SKM-1 treated with dmso at 0.1 percent for 144 hours (cell line): ENCODE data around the gene SHMT2.
A peak's percentile ranks its signal among the peaks of the same experiment; 100 is the strongest.

Experiments
- DNase-seq: peaks from one replicate; lab custom pipeline; 2025; ENCODE audit not compliant: unreplicated experiment; lab: John Stamatoyannopoulos, UW

The SHMT2 gene

DNA sequence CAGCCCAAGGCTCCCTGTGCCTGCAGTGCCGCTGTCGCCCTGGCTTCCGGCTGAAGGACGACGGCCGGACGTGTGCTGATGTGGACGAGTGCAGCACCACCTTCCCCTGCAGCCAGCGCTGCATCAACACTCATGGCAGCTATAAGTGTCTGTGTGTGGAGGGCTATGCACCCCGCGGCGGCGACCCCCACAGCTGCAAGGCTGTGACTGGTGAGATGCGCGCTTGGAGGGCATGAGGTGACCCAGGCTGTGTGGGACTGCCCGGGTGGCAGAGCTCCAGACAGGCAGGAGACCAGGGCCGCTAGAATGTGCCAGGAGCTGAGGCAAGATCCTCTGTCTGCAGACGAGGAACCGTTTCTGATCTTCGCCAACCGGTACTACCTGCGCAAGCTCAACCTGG is 32.6 kb upstream of the SHMT2 start:
- no peak for DNase-seq

DNA sequence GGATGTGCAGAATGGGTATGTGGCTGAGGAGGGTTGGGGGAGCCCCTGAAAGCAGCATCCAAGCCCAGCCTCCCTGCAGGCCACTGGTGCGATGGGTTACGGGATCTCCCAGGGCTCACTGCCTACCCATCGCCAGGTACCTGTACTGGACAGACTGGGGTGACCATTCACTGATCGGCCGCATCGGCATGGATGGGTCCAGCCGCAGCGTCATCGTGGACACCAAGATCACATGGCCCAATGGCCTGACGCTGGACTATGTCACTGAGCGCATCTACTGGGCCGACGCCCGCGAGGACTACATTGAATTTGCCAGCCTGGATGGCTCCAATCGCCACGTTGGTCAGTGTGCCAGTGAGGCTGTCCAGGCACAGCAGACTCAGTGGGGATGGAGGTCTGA is 31.2 kb upstream of the SHMT2 start:
- DNase-seq = no peak

DNA sequence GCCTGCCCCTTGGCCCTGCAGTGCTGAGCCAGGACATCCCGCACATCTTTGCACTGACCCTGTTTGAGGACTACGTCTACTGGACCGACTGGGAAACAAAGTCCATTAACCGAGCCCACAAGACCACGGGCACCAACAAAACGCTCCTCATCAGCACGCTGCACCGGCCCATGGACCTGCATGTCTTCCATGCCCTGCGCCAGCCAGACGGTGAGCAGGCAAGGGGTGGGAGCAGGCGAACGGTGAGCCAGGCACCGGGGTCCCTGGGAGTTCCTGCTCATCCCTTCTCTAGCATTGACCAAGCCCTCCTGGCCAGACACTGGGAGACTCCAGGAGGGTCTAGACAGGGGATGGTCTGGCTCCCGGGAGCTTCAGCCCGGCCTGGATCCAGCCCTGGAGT is 30.3 kb upstream of the SHMT2 start:
- no peak for DNase-seq

DNA sequence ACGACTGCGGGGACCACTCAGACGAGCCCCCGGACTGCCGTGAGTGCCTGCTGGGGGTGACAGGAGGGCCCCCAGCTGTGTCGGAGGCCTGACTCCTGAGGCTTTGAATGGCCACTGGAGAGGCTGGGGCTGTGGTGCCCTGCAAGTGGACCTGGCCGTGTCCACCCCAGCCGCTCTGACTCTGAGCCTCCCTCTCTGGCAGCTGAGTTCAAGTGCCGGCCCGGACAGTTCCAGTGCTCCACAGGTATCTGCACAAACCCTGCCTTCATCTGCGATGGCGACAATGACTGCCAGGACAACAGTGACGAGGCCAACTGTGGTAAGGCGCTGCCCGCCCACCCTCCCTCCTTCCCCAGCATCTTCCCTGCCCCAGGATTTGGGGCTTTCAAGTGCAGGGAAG is 29.0 kb upstream of the SHMT2 start:
- DNase-seq = no peak

DNA sequence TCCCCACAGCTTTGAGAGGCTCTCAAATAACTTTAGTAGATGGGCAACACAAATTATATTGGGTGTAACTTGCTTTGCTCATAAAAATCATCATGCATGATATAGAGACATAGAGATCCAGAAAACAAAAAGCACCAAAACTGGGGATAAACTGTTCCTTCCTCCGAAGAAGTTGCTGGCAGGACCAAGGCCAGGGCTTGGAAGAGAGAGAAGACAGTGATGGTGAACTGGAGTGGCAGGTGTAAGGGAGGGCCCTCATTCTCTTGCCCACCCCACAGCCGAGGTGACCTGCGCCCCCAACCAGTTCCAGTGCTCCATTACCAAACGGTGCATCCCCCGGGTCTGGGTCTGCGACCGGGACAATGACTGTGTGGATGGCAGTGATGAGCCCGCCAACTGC is 28.3 kb upstream of the SHMT2 start:
- no peak for DNase-seq

DNA sequence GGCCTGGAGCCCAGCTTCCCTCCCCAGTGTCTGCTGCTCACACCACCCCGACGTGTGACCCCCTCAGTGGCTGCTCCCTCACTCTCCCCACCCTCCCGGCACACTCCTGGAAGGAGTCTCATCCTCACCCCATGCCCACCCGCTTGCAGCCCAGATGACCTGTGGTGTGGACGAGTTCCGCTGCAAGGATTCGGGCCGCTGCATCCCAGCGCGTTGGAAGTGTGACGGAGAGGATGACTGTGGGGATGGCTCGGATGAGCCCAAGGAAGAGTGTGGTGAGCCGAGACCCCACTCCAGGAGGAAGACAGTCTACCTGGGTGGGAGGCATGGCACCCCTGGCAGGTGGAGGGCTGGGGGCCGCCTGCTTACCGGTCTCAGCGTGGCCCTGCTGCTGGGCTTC is 27.9 kb upstream of the SHMT2 start:
- no peak for DNase-seq

DNA sequence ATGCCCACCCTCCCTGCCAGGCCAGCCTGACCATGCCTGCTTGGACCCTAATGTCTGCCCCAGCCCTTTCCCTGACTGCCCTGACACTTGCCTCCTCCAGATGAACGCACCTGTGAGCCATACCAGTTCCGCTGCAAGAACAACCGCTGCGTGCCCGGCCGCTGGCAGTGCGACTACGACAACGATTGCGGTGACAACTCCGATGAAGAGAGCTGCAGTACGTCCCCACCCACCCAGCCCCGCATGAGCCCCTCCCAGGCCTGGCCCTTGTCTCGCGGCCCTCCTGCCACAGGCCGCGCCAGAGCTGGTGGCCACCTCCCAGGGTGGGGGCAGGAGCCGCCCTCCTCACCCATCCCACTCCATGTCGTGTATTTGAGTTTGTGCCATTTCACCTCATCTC is 27.2 kb upstream of the SHMT2 start:
- no peak for DNase-seq

DNA sequence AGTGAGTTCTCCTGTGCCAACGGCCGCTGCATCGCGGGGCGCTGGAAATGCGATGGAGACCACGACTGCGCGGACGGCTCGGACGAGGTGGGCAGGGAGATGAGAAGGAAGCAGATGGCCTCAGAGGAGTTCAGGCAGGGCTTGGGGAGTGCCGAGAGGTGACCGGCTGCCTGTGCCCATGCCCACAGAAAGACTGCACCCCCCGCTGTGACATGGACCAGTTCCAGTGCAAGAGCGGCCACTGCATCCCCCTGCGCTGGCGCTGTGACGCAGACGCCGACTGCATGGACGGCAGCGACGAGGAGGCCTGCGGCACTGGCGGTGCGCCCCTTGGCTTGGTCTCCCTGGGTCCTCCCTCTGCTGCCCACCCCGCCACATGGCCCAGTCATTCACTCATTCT is 26.3 kb upstream of the SHMT2 start:
- no peak for DNase-seq

DNA sequence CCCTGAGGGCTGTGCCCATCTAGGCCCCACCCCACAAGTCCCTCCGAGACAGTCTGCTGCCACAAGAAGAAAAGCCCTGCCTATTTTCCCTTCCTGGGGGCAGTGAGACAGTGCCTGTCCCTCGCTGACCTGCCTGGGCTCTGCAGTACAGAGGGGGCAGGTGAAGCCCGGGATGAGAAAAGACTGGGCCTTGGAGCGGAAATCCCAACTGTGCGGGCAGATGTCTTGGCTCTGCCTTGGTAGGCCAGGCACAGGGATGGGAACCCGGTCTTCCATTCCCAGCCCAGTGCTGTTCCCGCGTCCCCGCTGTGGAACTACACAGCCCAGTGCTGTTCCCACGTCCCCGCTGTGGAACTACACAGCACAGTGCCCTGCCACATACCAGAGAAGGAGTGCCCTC is 25.7 kb upstream of the SHMT2 start:
- DNase-seq = no peak

DNA sequence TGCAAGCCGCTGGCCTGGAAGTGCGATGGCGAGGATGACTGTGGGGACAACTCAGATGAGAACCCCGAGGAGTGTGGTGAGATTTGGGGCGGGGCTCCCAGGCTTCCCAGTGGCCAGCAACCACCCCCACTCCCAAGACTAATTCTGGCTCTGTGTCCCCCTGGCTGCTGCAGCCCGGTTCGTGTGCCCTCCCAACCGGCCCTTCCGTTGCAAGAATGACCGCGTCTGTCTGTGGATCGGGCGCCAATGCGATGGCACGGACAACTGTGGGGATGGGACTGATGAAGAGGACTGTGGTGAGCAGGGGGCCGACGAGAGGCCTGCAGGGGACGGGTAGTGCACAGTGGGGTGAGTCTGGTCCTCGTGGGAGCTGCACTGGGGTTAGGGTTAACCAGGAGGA is 25.1 kb upstream of the SHMT2 start:
- no peak for DNase-seq

DNA sequence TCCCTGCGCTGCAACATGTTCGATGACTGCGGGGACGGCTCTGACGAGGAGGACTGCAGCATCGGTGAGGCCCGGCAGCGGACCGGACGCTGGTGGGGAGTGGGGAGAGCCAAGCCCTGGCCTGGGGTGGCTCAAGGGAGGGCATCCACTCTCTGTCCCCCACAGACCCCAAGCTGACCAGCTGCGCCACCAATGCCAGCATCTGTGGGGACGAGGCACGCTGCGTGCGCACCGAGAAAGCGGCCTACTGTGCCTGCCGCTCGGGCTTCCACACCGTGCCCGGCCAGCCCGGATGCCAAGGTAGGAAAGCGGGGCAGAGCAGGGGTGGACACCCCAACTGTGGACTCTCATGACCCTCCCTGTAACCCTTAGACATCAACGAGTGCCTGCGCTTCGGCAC is 24.3 kb upstream of the SHMT2 start:
- no peak for DNase-seq

DNA sequence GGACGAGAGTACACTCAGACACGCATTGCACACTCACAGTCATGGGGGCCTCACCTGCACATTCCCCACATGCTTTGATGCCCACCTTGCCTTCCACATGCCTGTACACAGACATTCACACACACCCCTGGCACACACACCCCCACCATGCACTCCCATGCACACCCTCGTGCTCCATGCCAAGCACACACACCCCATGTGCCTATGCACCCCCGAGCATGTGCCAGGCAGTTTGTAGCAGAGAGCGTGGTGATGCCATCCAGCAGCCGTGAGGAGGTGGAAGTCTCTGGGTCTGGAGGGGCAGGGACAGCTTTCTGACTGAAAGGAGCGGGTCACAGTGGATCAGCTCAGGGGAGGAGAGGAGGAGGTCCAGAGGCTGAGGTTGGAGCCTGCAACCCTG is 23.6 kb upstream of the SHMT2 start:
- DNase-seq = no peak

DNA sequence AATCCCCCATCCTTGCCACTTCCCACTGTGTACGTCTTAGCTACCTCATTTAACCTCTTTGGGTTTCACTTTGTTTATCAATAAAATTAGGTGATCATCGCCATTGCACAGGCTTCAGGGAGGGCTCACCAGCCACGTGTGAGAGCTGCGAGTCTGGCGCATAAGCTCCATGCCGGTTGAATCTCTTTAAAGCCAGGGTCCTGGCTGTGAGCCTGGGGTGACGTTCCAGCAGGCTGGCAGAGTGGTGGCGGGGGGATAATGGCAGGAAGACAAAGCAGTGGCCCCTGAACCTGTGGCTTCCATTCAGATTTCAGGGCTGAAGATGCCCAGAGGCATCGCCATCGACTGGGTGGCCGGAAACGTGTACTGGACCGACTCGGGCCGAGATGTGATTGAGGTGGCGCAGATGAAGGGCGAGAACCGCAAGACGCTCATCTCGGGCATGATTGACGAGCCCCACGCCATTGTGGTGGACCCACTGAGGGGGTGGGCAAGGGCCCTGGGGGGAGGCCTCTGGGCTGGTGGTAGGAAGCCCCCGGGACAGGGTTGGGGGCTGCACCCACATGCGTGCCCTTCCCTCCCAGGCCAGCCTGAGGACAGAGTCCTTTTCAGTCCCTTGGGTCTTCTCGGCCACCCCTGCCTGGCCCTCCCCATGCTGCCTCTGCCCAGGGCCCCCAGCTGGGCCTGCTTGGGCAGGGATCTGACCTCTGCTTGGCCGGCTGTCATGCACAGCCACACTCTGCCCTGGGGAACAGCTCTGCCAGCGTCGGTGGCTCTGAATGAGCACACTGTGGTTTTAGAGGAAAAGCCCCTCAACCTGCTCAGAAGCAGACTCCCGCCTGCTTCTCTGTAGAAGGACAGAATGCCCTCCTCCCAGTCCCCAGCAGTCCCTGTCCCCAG is 21.5 kb upstream of the SHMT2 start:
- no peak for DNase-seq

DNA sequence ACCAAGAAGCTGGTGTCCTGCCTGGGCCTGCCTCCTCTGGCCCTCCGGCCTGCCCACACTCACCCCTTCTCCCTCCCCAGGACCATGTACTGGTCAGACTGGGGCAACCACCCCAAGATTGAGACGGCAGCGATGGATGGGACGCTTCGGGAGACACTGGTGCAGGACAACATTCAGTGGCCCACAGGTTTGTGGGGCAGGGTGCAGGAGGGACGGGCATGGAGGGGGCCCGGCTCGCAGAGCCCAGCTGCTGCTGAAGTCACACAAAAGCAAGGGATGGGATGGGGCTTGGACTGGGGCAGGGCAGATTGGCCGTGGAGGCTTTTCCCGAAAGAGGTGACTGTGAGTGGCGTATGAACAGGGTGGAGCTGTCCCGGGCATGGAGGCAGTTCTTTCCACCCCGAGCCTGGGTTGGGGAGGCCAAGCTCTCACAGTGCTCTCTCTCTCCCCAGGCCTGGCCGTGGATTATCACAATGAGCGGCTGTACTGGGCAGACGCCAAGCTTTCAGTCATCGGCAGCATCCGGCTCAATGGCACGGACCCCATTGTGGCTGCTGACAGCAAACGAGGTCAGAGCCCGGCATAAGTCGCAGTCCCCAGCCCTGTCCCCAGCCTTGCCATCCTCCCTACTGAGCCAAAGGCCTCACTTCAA is 20.8 kb upstream of the SHMT2 start:
- no peak for DNase-seq

DNA sequence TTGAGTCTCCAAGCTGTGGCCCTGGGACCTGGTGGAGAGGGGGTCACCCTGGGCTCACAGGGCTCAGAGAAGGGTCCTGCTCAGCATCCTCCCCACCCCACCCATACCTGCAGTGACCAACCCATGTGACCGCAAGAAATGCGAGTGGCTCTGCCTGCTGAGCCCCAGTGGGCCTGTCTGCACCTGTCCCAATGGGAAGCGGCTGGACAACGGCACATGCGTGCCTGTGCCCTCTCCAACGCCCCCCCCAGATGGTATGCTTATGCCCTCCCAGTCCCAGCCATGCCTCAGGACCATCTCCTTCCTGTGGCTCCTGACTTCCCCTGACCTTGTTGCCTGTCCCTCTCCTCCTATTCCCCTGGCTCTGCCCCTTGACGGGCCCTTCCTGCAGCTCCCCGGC is 19.6 kb upstream of the SHMT2 start:
- no peak for DNase-seq

DNA sequence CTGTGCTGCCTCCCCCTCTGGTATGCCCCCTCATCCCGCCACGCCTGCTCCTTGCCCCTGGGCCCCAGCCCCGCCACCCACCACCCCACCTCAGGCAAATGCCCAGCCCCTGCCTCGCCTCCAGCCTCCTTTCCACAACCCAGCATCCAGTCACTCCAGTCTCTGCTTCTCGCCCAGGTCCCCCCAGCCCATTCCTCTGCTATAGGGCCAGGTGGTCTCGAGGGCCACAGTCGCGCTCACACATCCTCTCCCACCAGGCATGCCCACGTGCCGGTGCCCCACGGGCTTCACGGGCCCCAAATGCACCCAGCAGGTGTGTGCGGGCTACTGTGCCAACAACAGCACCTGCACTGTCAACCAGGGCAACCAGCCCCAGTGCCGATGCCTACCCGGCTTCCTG is 19.1 kb upstream of the SHMT2 start:
- no peak for DNase-seq

DNA sequence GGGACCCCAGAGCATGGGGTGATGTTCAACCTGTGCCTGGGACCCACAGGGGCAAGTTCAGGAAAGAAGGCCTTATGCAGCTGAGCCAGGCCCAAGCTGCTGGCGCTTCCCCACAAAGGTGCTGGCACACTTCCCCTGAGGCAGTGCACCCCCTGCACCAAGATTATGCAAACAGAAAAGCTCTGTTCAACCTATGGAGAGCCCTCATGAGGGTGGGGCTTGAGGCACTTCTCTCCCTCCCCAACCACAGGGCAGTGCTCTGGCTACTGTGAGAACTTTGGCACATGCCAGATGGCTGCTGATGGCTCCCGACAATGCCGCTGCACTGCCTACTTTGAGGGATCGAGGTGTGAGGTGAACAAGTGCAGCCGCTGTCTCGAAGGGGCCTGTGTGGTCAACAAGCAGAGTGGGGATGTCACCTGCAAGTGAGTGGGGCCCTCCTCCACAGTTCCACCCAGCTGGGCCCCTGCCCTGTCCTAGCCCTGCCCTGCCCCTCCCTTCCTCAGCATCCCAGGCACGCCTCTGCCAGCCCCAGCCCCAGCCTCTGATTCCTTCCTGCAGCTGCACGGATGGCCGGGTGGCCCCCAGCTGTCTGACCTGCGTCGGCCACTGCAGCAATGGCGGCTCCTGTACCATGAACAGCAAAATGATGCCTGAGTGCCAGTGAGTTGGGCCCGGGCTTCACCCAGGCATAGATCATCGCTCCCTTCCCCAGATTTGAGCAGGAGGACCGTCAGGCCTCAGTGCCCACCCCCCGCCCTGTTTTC is 18.4 kb upstream of the SHMT2 start:
- DNase-seq = no peak

DNA sequence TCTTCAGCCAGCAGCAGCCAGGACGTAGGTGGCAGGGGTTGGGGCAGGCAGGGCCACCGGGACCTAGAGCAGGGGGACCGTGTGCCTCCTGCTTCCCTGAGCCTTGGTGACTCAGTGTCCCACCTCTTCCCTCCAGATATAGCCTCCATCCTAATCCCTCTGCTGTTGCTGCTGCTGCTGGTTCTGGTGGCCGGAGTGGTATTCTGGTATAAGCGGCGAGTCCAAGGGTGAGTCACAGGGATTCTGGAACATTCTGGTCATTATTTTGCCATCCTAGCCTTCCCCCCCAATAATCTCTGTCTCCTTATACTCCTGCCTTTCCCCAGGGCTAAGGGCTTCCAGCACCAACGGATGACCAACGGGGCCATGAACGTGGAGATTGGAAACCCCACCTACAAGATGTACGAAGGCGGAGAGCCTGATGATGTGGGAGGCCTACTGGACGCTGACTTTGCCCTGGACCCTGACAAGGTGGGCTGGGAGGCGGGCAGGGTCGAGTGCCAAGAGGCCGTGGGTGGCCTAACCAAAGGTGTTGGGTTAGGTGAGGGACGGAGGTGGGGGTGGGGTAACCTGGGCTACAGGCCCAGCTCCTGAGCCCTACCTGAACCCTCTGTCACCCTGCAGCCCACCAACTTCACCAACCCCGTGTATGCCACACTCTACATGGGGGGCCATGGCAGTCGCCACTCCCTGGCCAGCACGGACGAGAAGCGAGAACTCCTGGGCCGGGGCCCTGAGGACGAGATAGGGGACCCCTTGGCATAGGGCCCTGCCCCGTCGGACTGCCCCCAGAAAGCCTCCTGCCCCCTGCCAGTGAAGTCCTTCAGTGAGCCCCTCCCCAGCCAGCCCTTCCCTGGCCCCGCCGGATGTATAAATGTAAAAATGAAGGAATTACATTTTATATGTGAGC is 17.5 kb upstream of the SHMT2 start:
- no peak for DNase-seq

DNA sequence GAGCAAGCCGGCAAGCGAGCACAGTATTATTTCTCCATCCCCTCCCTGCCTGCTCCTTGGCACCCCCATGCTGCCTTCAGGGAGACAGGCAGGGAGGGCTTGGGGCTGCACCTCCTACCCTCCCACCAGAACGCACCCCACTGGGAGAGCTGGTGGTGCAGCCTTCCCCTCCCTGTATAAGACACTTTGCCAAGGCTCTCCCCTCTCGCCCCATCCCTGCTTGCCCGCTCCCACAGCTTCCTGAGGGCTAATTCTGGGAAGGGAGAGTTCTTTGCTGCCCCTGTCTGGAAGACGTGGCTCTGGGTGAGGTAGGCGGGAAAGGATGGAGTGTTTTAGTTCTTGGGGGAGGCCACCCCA is 16.8 kb upstream of the SHMT2 start:
- no peak for DNase-seq

DNA sequence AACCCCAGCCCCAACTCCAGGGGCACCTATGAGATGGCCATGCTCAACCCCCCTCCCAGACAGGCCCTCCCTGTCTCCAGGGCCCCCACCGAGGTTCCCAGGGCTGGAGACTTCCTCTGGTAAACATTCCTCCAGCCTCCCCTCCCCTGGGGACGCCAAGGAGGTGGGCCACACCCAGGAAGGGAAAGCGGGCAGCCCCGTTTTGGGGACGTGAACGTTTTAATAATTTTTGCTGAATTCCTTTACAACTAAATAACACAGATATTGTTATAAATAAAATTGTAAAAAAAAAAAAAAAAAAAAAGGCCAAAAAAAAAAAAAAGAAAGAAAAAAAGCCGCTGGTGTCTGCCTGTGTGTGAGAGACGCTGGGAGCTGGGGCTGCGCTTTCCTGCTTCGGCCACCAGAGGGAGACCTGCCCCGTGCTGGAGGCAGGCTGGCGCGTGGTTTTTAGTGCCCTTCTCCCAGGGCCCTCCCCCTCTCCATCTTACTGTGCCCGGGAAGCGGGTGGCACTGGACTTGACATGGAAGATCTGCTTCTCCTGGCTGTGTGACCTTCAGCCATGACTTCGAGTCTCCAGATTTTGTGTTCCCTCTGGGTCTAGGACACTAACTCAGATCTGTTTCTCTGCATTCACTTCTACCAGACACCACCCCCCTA is 16.3 kb upstream of the SHMT2 start:
- DNase-seq = peak; percentile 6
